A549 (cell line): ENCODE results near the gene C2CD5.

Experiments
- EP300 ChIP-seq, 2 experiments: fragments of >200 bp; sonication (Bioruptor Twin); formaldehyde crosslinking; IDR thresholded peaks; 2 replicates in 1 of 2; 3 replicates in 1 of 2; pipeline ENCODE4 v1.6.1; 2016 to 2017
- HDAC2 ChIP-seq: fragments of 200-600 bp; sonication (generic); IDR thresholded peaks from 2 replicates; pipeline ENCODE4 v1.6.1; 2016

- no peak for TF ChIP-seq EP300 (IDR thresholded peaks at IDR 0.05)
- TF ChIP-seq HDAC2: no peak
These were observed 2.7 kb downstream of the C2CD5 start for GRCh38 chr12:22541496-22542155.
